ENCODE results near the gene PLD4.

- TF ChIP-seq POLR2AphosphoS5 (IDR thresholded peaks at IDR 0.05; ENCODE audit: low read depth, low read length): no peak
- no peak for TF ChIP-seq POLR2A (IDR thresholded peaks at IDR 0.05; ENCODE audit: low read depth, low read length)
These were observed 3.2 kb downstream of the PLD4 start for GRCh38 chr14:104927901-104928300.

All from GM12892 (cell line).